ENCODE results near the gene PPP2R3A.

DNA sequence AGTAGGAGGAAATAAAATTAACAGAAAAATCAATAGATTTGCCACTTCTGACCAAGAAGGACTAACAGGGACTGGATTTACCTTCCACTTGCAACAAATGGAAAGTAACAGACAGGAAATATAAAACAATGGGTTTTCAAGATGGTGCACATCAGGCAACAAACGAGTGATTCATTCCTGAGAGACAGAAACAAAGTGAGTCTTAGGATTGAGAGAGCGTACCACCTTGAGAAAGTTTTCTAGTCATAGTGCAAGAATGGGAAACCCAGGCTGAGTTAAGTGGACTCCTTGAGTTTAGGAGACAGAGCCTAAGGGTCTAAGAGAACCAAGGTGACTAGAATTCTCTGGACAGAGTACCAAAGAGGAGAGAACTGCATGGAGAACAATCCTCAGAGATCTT lies 101.7 kb downstream of the PPP2R3A start:
- TF ChIP-seq POLR2AphosphoS5 (IDR thresholded peaks at IDR 0.05) (no peak), CTCF (IDR thresholded peaks at IDR 0.05) (no peak), POLR2A (IDR thresholded peaks at IDR 0.05) (no peak)
